GM13977 (cell line): ENCODE measurements around the gene PTRHD1.

ENCODE experiments used
- DNase-seq: peaks from one replicate; pipeline ENCODE4 v3.0.0; 2012; ENCODE audit warnings: low spot score
- in situ Hi-C: fragments of 300-500 bp; cut with MboI; formaldehyde crosslinking; loops from one replicate; pipeline ENCODE4 v1.12.0; 2022; ENCODE audit warnings: low sequenced_read_pairs, low pct_unique_long_range_greater_than_20kb, mixed read lengths, inconsistent platforms; ENCODE audit not compliant: unreplicated experiment
- TF ChIP-seq, protein P1 (sequence below): IDR thresholded peaks from 2 replicates; pipeline ENCODE4 v1.5.1; 2012; ENCODE audit warnings: mild to moderate bottlenecking, control low read depth; ENCODE audit not compliant: insufficient read depth; ENCODE audit errors: extremely low read depth, missing control alignments

Gene PTRHD1

DNA sequence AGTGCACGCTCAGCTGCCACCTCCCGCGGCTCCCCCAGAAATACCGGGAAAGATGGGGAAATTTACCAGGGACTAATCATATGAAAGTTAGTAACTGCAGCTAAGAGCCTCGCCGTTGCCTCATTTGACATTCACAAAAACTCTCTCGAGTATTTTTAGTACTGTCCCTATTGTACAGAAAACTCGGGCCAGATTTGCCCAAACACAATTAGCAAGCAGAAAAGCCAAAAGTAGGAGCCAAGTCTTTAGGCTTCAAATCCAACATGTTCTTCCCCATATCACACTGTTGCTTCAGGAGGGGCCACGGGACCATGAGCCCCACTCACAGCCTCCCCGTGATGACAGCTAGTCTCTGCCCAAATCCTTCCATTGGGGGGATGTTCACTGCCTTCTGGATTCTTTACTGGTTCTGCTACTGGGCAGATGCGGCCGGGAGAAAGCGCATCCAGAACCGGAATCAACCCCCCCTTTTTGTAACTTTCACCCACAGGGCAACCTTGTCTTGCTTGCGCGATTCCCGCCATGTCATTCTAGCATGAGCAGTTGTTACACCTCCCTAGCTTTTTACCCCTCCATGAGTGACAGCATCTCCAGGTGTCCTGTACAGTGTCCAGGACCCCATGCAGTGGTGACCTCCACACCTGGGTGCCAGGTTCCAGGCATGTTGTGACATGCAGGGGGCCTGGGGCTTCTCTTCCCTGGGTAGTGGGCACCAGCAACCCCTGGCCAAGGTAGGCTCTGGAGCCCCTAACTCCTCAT, 35.2 kb upstream of the PTRHD1 start:
- in situ Hi-C loops = loop anchor here (10.0 kb wide), 1 partner anchor 414 kb away; no protein-coding TSS in a partner anchor
- DNase-seq = no peak
- TF ChIP-seq, protein P1, sequence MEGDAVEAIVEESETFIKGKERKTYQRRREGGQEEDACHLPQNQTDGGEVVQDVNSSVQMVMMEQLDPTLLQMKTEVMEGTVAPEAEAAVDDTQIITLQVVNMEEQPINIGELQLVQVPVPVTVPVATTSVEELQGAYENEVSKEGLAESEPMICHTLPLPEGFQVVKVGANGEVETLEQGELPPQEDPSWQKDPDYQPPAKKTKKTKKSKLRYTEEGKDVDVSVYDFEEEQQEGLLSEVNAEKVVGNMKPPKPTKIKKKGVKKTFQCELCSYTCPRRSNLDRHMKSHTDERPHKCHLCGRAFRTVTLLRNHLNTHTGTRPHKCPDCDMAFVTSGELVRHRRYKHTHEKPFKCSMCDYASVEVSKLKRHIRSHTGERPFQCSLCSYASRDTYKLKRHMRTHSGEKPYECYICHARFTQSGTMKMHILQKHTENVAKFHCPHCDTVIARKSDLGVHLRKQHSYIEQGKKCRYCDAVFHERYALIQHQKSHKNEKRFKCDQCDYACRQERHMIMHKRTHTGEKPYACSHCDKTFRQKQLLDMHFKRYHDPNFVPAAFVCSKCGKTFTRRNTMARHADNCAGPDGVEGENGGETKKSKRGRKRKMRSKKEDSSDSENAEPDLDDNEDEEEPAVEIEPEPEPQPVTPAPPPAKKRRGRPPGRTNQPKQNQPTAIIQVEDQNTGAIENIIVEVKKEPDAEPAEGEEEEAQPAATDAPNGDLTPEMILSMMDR = no peak

GRCh38 chr2:24827321-24828237, 34.4 kb upstream of the PTRHD1 start:
- DNase-seq = peak; percentile 89
- TF ChIP-seq, protein P1 = peak; percentile 90
- in situ Hi-C loops = loop anchor here (10.0 kb wide), 1 partner anchor 413 kb away; no protein-coding TSS in a partner anchor

GRCh38 chr2:24826773-24827145, 33.6 kb upstream of the PTRHD1 start:
- no peak for DNase-seq
- in situ Hi-C loops = loop anchor here (10.0 kb wide), 1 partner anchor 412 kb away; no protein-coding TSS in a partner anchor
- TF ChIP-seq, protein P1 = no peak

DNA sequence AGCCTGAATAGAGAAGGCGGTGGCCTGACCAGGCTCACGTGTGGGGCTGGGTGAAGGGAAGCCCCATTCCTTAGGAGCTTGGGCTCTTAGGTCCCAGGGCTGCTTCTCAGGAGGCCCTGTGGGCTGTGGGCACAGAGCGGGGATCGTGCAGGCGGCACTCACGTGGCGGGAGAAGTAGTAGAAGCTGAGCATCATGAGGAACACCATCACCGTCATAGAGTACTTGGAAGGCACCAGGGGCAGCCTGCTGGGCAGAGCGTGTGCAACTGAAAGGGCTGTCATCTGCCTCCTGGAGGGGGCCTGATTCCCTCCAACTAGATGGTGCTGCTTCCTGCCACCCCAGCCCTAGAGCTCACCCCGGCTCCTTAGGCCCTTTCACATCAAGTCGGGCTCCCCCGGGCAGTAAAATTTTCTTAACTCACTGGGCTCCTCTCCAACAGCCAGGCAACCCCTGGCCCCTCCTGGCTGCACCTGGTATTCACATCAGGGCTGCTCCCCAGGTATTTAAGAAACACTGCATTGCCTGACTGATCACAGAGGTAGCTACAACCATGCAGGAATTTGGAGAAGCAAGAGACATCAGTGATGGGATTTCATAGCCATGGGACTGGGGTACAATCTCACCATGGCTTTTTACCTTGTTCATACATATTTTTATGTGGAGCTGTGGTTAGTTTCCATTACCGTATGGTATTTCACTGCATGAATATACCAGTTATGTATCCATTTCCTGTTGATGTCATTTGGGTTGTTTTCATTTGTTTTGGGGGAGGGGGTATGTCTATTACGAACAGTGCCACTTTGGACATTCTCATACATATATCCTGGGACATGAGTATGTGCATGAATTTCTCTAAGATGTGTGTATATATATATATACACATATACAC, 32.9 kb upstream of the PTRHD1 start:
- TF ChIP-seq, protein P1 = no peak
- in situ Hi-C loops = loop anchor here (10.0 kb wide), 1 partner anchor 411 kb away; no protein-coding TSS in a partner anchor
- no peak for DNase-seq

GRCh38 chr2:24824966-24825882, 32.0 kb upstream of the PTRHD1 start:
- TF ChIP-seq, protein P1 = peak; percentile 48
- in situ Hi-C loops = loop anchor here (10.0 kb wide), 1 partner anchor 410 kb away; no protein-coding TSS in a partner anchor
- DNase-seq = no peak
